Mesothelial cell of epicardium (in vitro differentiated cells): ENCODE results near the gene ZIC5. TPM values are rescaled to one million over a fixed set of nuclear protein-coding genes. Genes with fewer than 3 reads are reported as not detected.

Experiments
- DNase-seq, 2 experiments: peaks; one replicate each; pipeline ENCODE4 v3.0.0; 2021; ENCODE audit warnings: low spot score in 2 of 2; ENCODE audit not compliant: unreplicated experiment in 2 of 2
- H3K27ac Mint-ChIP-seq: 2 replicates; pipeline ENCODE4 v1.8.0; 2021; ENCODE audit warnings: mixed read lengths
- H3K27me3 Mint-ChIP-seq: 2 replicates; pipeline ENCODE4 v1.8.0; 2021; ENCODE audit warnings: low read depth, mixed read lengths
- H3K36me3 Mint-ChIP-seq: 2 replicates; pipeline ENCODE4 v1.8.0; 2021; ENCODE audit warnings: mixed read lengths
- H3K4me1 Mint-ChIP-seq: 2 replicates; pipeline ENCODE4 v1.8.0; 2021; ENCODE audit warnings: mixed read lengths
- H3K4me3 Mint-ChIP-seq: 2 replicates; pipeline ENCODE4 v1.8.0; 2021; ENCODE audit warnings: mild to moderate bottlenecking, moderate library complexity, mixed read lengths
- H3K9me3 Mint-ChIP-seq: 2 replicates; pipeline ENCODE4 v1.8.0; 2021; ENCODE audit warnings: mixed read lengths
- CTCF ChIP-seq: fragments of 200-600 bp; sonication (generic); IDR thresholded peaks from one replicate; pipeline ENCODE4 v1.5.0; 2021; ENCODE audit warnings: antibody characterized with exemption; ENCODE audit not compliant: unreplicated experiment
- total RNA-seq: library from RNA; stranded (reverse); gene quantifications from 3 replicates; pipeline ENCODE4 v1.2.1, GENCODE V29; 2021

Gene ZIC5
- total RNA-seq, 1 donor from 2014 or later, result not detected

GRCh38 chr13:99996381-99996973, 24.9 kb upstream of the ZIC5 start:
- H3K27me3 Mint-ChIP-seq, result peaks cover 92% of the 10 kb centered on the region
- no peaks in the 10 kb centered on the region for H3K4me1 Mint-ChIP-seq
- H3K9me3 Mint-ChIP-seq, result no peaks in the 10 kb centered on the region
- H3K27ac Mint-ChIP-seq, result no peak overlapping the region
- H3K36me3 Mint-ChIP-seq, result no peaks in the 10 kb centered on the region
- DNase-seq, result no peak
- no peak overlapping the region for H3K4me3 Mint-ChIP-seq
- TF ChIP-seq CTCF, result no peak

- H3K36me3 Mint-ChIP-seq, result no peaks in the 10 kb centered on the region
- no peak for TF ChIP-seq CTCF
- H3K27me3 Mint-ChIP-seq, result peaks cover 95% of the 10 kb centered on the region
- H3K9me3 Mint-ChIP-seq, result no peaks in the 10 kb centered on the region
- H3K4me1 Mint-ChIP-seq, result no peaks in the 10 kb centered on the region
- DNase-seq, result no peak
- H3K4me3 Mint-ChIP-seq, result no peak overlapping the region
- no peak overlapping the region for H3K27ac Mint-ChIP-seq
Measured at GRCh38 chr13:99995589-99996380, 24.2 kb upstream of the ZIC5 start.

GRCh38 chr13:99995104-99995588, 23.6 kb upstream of the ZIC5 start:
- Mint-ChIP-seq H3K27ac (no peak overlapping the region), H3K27me3 (peaks cover 99% of the 10 kb centered on the region), H3K9me3 (no peaks in the 10 kb centered on the region), H3K36me3 (no peaks in the 10 kb centered on the region), H3K4me1 (no peaks in the 10 kb centered on the region), H3K4me3 (no peak overlapping the region)
- no peak for TF ChIP-seq CTCF
- DNase-seq, result no peak

GRCh38 chr13:99994638-99995020, 23.1 kb upstream of the ZIC5 start:
- H3K27ac Mint-ChIP-seq, result no peak overlapping the region
- peaks cover 100% of the 10 kb centered on the region for H3K27me3 Mint-ChIP-seq
- DNase-seq, result no peak
- no peaks in the 10 kb centered on the region for H3K9me3 Mint-ChIP-seq
- TF ChIP-seq CTCF, result no peak
- no peak overlapping the region for H3K4me3 Mint-ChIP-seq
- no peaks in the 10 kb centered on the region for H3K36me3 Mint-ChIP-seq
- no peaks in the 10 kb centered on the region for H3K4me1 Mint-ChIP-seq

- no peak overlapping the region for H3K27ac Mint-ChIP-seq
- no peak for DNase-seq
- no peaks in the 10 kb centered on the region for H3K4me1 Mint-ChIP-seq
- H3K36me3 Mint-ChIP-seq, result no peaks in the 10 kb centered on the region
- no peak overlapping the region for H3K4me3 Mint-ChIP-seq
- H3K9me3 Mint-ChIP-seq, result no peaks in the 10 kb centered on the region
- TF ChIP-seq CTCF, result no peak
- peaks cover 100% of the 10 kb centered on the region for H3K27me3 Mint-ChIP-seq
Measured at GRCh38 chr13:99993660-99994637, 22.4 kb upstream of the ZIC5 start.
